NCI-H1930 (cell line): Measurements from ENCODE around the gene DCHS2.
"Not testable (repeated sequence)": the region's sequence is repeated elsewhere in the genome, so short reads cannot be mapped to it uniquely, and the experiment has no call there.

Source experiments
- DNase-seq, 2 experiments: peaks; one replicate each; lab custom pipeline; 2025; lab: John Stamatoyannopoulos, UW

The DCHS2 gene

DNA sequence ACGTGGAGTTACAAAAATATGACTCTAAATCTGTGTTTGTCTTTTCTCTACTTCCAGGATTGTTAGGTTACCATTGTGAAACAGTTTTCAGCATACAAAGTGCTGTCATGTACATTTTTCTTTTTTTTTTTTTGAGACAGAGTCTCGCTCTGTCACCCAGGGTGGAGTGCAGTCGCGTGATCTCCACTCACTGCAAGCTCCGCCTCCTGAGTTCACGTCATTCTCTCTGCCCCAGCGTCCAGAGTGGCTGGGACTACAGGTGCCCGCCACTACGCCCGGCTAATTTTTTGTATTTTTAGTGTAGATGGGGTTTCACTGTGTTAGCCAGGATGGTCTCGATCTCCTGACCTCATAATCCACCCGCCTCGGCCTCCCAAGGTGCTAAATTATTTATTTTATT, 274.2 kb downstream of the DCHS2 start:
- not testable (repeated sequence) for DNase-seq

DNA sequence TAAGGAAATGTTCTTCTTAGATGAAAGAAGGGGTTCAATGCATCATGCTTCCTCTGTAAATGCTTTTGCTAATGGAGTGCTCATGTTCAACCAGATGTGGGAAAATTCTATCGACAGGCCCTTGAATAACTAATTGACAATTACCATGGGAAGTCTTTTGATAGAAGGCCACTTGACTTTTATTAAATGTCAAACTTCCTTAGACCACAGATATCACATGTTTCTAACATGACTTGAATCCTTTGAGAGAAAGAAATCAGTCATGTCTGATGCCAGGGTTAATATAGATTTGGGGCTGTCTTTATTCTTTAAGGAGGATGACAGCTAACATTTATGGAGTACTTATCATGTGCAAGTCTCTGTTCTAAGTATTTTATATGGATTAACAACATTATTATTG, 280.1 kb downstream of the DCHS2 start:
- no peak for DNase-seq

DNA sequence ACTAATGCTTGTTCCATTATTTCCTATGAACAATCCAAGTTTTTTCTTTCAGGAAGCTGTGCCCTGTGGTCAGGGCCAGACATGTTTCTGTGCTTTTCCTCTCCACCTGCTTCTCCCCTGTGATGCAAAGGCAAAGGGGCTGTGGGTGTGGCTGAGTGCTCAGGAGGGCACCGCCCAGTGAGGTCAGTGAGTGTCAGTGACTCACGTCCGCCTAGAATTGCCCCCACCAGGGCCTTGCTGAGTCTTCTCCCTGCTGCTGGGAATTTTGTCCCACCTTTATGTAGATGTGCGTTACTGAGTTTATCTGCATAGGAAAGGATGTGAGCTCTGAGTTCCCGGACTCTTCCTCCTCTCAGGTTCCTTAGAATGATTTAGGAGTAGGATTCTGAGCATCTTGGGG, 283.2 kb downstream of the DCHS2 start:
- no peak for DNase-seq

DNA sequence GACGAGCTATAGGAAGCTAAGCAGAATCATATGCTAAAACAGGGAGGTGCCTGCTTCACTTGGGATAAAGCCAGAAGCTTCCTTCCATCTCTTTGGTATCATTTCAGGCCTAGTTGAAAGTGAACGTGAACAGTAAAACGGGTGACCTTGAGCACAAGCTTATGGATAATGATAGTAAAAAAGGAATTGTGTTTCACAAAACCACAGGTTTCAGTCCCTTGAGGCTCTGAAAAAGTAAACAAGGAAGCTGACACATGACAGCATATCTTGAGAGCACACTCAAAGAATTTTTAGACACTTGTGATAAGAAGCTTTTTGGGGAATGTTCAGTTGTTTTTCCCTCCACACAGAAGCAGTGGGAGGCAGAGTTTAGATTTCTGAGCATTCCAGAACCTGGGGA, 286.1 kb downstream of the DCHS2 start:
- DNase-seq = no peak

DNA sequence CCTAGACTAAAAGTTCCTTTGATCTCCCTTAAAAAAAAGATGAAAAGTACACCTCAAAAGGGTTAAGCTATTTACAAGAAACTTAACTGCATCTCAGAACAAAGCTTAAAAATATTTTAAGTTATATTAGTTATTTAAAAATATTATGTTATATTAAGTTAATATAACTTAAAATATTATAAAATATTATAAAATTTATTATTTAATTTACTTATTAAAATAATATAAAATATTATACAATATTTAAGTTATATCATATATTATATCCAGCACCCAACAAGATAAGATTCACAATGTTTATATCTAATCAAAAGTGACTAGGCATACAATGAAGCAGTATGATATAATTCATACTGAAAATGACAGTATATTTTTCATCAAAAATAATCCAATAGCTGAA, 296.9 kb downstream of the DCHS2 start:
- no peak for DNase-seq

DNA sequence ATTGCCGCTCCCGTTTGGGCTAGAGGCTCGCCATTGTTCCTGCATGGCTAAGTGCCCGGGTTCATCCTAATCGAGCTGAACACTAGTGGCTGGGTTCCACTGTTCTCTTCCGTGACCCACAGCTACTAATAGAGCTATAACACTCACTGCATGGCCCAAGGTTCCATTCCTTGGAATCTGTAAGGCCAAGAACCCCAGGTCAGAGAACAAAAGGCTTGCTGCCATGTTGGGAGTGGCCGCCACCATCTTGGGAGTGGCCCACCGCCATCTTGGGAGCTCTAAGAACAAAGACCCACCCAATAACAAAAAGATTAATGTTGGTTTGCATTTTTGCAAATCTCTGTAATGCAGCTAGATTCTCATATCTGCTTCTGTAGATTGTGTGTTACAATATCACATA, 299.0 kb downstream of the DCHS2 start:
- no peak for DNase-seq

DNA sequence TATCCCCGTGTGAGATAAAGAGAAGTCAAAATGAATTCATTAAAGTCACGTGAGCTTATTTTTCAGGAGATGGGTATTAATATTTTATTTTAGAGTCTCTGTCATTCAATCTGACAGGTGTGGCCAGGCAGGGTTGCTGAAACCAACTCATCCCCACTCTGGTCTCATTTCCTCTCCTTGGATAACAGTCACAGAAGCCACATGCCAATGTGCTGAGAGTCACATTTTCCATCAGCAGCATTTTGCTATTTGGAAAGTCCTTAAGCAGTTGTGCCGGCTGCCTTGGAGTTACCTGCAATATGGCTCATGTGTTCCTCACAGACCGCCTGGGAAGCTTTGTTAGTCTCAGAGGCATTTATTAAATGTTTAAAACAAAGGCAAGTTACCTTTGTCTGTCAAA, 302.3 kb downstream of the DCHS2 start:
- DNase-seq = no peak

DNA sequence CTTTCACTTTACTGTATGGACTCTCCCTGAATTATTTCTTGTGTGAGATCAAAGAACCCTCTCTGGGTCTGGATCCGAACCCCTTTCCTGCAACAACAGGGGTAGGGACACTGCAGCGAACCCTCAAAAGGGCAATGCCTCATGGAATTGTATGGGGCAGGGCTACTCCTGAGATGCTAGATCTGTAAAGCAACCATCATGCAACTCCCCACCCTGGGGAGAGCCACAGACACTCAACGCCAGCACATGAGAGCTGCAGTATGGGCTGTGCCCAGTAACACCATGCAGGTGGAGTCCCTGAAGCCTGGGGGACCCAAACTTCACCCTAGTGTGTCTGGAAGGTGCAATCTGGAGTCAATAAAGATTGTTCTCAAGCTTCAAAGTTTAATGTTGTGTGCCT, 304.7 kb downstream of the DCHS2 start:
- no peak for DNase-seq

DNA sequence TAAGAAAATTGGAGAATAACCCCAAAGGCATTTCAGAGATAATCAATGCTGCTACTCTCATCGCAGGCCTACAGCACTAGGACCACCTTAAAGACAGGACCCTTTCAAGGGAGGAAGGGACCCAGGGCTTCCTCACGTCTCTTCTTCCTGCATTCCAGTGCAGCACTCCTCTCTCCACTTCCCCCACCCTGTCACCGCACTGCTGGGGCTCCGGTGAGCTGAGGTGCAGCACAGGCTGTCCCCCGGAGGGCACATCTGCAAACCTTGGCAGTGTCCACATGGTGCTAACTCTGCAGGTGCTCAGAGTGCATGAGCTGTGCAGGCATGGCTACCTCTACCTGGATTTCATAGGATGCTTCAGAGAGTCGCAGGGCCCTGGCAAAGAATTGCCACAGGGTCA, 305.6 kb downstream of the DCHS2 start:
- no peak for DNase-seq

DNA sequence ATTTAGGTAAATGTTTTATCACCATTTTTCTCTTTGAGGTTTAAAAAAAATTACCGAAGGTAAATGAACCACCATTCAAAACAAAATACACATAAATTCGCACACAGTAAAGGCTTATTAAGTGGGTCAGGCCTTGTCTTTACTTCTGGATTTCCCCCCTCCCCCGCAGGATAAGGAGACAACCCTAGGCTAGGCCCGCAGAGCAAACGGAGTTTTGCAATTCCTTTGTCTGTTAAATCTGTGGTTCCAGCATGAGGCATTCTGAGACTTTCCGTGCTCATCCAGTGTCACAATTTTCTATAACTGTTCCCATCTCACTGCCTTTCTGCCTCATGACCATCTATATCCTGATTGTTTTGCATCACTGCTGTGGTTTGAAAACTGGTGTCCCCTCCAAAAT, 307.4 kb downstream of the DCHS2 start:
- DNase-seq = no peak

DNA sequence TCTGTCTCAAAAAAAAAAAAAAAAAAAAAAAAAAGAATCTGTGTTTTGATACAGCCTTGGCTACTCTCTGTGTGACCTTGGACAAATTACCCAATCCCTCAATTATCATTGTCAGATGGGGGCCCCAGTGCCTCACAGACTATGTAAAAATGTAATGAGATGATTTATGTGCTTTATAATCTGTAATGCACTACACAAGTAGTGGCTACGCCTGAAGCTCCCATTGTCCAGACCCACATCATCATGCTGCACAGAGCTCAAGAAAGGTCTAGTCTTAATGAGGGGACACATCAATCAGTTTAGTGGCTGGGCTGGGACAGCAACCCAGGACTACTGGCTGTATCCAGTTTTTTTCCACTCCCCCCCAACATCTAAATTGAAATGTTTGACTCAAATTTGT, 308.3 kb downstream of the DCHS2 start:
- DNase-seq = no peak
